GM19035 (cell line): ENCODE results near the gene SLC25A51.
"Not testable (repeated sequence)": the region's sequence is repeated elsewhere in the genome, so short reads cannot be mapped to it uniquely, and the experiment has no call there.

ENCODE experiments used
- ATAC-seq: cut with Tn5 transposase; IDR thresholded peaks from one replicate; pipeline ENCODE4 v1.9.1; 2021; ENCODE audit not compliant: unreplicated experiment

Gene SLC25A51

DNA sequence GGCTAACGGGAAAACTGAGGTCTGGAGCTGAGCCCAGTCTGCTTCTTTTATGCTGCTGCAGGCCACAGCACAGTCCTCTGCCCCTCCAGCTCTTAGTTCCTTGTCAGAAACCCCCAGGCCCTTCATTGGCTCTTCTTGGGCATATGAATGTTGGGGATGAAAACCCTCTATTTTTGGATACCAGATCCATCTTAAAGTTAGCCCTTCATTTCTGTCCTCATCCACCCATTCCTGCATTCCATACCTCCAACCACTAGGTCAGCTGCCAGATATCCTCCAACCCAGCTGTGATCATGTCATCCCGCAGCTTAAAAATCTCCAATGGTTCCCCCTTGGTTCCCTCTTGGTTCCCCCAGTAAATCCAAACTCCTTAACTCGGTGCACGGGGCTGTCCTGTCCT is 1.8 kb upstream of the SLC25A51 start:
- ATAC-seq: no peak

GRCh38 chr9:37905131-37905505 is 1.2 kb upstream of the SLC25A51 start:
- ATAC-seq: no peak

GRCh38 chr9:37904445-37905130 is 661 bp upstream of the SLC25A51 start:
- ATAC-seq: no peak

- peak; percentile 13 for ATAC-seq
These were observed 906 bp downstream of the SLC25A51 start for GRCh38 chr9:37902796-37903646.

DNA sequence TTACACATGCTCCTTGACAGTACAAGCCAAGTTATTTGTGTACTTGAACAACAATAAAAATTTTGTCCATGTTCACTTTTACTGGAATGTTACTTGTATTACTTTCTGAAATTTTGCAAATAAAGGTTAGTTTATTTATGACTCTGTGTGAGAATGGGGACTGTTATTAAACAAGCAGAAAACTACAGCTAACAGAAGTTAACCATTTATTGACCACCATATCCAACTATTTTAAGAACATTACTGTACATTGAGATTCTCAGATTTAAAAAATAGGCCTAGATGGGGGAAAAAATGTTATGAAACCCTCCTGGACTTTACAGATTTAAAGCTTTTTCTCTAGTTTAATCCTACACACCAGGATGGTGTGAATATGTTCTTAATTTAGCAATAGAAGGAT is 1.8 kb downstream of the SLC25A51 start:
- no peak for ATAC-seq

GRCh38 chr9:37899041-37899440 is 4.9 kb downstream of the SLC25A51 start:
- ATAC-seq: no peak

DNA sequence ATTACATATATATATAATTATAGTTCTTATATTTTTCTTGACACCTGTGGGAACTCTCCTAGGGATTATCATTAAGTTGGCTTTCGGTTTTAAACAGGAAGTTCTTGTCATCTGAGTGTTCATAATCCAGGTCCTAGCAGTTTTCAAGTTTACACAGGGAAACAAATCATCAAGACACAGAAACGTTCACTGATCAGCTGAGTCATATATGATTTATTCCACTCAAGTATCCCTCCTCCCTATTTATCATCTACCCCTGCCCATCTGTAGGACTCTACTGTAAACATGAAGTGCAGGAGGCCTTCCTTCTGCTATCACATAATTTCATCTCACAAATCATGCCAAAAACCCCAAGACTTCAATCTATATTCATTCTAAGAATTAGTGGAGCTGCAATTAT is 6.3 kb downstream of the SLC25A51 start:
- no peak for ATAC-seq

GRCh38 chr9:37892063-37892462 is 11.9 kb downstream of the SLC25A51 start:
- ATAC-seq: no peak

DNA sequence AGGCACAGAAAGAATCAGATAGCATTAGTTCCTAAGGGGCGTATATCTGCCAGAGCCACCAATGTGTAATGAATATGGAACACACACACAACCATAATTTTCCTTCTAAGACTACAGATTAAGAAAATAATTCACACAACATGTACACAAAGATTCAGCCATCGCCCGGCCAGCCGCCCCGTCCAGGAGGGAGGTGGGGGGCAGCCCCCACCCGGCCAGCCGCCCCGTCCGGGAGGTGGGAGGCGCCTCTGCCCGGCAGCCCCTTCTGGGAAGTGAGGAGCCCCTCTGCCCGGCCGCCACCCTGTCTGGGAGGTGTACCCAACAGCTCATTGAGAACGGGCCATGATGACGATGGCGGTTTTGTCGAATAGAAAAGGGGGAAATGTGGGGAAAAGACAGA is 12.9 kb downstream of the SLC25A51 start:
- not testable (repeated sequence) for ATAC-seq

DNA sequence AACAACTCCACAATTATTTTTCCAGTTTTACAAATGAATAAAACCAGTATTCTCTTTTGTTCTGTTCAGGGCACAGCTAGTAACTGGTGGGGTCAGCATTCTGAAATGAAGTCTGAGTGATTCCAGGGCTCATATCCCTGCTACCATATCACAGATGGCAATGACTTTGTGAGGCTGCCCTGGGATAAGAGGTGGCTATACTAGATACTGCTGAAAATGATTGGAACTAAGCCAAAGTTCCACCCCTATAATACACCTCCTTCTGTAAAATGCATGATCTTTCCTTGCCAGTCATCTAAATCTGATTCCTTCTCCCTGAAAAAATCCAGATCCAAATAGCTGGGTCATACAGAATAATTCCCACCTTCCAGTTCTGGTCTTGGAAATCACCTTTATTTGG is 14.4 kb downstream of the SLC25A51 start:
- no peak for ATAC-seq

DNA sequence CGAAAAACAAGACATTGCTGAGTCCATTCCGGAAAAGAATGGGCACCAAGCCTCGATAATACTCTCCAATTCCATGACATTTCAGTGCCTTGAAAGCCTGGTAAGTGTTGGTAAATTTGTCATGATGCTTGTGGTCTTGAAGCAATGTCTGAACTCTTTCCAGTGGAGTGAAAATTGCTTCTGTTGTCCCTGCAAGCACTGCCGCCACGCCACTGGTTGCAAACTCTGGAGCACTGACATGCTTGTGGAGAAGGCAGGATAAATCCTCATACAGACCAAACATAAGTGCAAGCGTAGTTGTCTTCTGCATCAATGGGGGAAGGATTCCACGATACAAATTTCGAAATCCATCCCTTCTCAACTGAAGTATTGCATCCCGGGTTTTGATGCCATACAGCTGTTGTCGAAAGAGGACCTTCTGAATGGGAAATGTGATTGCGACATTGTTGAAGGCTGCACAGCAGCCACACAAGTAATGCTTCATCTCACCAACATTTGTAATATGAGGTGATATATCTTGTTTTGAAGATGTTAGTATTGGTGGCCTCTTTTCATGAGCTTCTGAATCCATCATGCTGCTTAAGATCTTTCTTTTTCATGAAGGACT is 15.8 kb downstream of the SLC25A51 start:
- not testable (repeated sequence) for ATAC-seq

DNA sequence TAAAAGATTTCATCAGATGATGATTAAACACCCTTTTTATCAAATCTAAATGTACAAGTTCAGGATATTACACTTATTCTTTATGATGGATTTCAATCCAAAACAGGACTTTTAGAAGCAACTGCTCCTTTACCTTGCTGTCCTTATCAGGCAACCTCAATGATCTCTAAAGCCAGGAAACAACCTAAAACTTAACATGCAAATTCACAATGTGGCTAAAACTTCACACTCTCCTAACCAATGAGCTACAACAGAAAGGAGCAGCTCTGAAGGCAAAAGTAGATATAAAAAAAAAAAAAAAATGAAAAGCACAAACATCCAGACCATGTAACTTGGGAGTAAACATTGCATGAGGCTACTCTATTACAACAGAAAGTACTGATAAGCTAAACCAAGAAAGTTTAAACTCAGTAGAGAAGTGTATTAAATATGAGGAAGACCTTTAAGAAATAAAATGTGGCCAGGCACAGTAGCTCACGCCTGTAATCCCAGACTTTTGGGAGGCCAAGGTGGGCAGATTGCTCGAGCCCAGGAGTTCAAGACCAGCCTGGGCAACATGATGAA is 22.9 kb downstream of the SLC25A51 start:
- ATAC-seq: no peak

GRCh38 chr9:37876376-37876775 is 27.6 kb downstream of the SLC25A51 start:
- ATAC-seq: no peak

GRCh38 chr9:37873955-37874354 is 30.0 kb downstream of the SLC25A51 start:
- ATAC-seq: no peak

DNA sequence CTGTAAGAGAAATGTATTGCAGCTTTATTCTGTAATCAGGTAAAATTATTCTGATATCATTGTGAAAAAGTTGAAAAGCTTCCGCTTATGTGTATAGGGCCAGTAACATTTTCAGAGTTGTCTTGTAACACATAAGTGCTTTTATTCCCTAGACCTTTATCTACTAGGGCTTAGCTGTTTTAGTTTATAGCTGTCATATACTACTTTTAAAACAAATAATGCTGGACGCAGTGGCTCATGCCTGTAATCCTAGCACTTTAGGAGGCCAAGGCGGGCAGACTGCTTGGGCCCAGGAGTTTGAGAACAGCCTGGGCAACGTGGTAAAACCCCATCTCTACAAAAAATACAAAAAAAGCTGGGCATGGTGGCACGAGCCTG is 33.1 kb downstream of the SLC25A51 start:
- ATAC-seq: no peak

DNA sequence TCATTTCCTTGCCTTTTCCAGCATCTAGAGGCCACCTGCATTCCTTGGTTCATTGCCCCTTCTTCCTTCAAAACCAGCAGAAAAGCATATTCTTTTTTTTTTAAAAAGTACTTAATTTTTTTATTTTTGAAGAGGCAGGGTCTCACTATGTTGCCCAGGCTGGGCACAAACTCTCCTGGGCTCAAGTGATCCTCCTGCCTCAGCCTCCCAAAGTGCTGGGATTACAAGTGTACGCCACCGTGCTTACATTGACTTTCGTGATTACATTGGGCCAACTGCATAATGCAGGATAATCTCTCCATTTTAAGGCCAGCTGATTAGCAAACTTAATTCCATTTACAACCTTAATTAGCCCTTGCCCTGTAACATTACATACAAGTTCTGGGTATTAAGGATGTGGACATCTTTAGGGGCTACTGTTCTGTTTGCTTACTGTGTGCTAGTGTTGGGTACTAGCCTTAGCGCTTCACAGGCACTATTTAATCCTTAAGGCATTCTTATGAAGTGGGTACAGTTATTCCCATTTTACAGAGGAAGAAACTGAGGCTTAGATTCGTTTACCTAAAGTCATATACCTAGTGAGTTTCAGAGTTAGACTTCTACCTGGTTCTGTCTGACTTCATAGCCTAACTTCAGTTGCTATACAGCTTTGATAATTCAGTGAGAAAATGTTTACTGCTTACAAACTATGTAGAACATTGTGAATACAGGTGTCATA is 33.7 kb downstream of the SLC25A51 start:
- ATAC-seq: no peak

GRCh38 chr9:37862530-37862929 is 41.4 kb downstream of the SLC25A51 start:
- ATAC-seq: no peak

- ATAC-seq: no peak
These were observed 44.9 kb downstream of the SLC25A51 start for GRCh38 chr9:37859043-37859442.

DNA sequence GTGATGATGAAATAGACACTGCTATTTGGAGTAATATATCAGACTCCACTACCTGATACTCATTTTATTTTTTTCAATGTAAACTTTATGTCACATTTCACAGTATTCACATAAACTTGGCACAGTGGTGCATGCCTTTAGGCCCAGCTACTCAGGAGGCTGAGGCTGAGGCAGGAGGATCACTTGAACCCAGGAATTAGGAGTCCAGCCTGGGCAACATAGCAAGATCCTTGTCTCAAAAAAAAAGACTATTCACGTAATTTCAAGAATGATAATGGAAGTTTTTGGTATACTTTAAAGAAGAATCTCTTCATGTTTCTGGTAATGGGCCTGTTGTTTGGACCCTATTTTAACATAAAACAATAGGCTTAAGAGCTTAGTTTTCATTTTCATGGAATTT is 47.4 kb downstream of the SLC25A51 start:
- ATAC-seq: no peak

- no peak for ATAC-seq
These were observed 51.7 kb downstream of the SLC25A51 start for GRCh38 chr9:37852222-37852621.

DNA sequence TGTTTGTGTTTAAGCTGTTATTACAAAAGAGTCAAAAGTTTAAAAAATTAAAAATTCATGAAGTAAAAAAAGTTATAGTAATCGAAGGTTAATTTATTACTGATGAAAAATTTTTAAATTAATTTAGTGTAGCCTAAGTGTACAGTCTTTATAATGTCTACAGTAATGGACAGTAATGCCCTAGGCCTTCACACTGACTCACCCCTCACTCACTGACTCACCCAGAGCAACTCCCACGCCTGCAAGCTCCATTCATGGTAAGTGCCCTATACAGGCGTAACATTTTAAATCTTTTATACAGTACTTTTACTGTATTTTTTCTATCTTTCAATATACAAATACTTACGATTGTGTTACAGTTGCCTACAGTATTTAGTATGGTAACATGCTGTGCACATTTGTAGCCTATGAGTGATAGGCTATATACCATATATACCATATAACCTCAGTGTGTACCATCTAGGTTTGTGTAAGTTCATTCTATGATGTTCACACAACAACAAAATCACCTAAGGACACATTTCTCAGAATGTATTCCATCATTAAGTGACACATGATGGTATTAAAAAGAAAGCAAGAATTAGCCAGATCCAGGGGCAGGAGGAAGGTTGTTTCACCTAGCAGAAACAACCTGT is 63.2 kb downstream of the SLC25A51 start:
- ATAC-seq: no peak
